Neural progenitor cell (in vitro differentiated cells): ENCODE measurements around the gene GLT6D1. TPM values are rescaled to one million over a fixed set of nuclear protein-coding genes. Genes with fewer than 3 reads are reported as not detected.

Experiments
- DNase-seq: peaks from one replicate; pipeline ENCODE4 v3.0.0-alpha.2; 2016; ENCODE audit warnings: low spot score
- H2AFZ ChIP-seq: fragments of 200-600 bp; sonication (generic); replicated peaks from 2 replicates; pipeline ENCODE4 v1.6.1; 2016; ENCODE audit warnings: antibody characterized with exemption
- H3F3A ChIP-seq: fragments of 200-600 bp; sonication (generic); 2 replicates; pipeline ENCODE4 v1.6.1; 2016; ENCODE audit warnings: antibody characterized with exemption, low read depth
- H3K27ac ChIP-seq: fragments of 200-600 bp; sonication (generic); 2 replicates; pipeline ENCODE4 v1.5.1; 2016; ENCODE audit warnings: mild to moderate bottlenecking
- H3K27me3 ChIP-seq: fragments of 200-600 bp; sonication (generic); 2 replicates; pipeline ENCODE4 v1.6.1; 2016; ENCODE audit warnings: mild to moderate bottlenecking, moderate library complexity
- H3K36me3 ChIP-seq: fragments of 200-600 bp; sonication (generic); 2 replicates; pipeline ENCODE4 v1.5.1; 2016
- H3K4me1 ChIP-seq: fragments of 200-600 bp; sonication (generic); 2 replicates; pipeline ENCODE4 v1.6.1; 2016; ENCODE audit warnings: mixed run types
- H3K4me2 ChIP-seq: fragments of 200-600 bp; sonication (generic); 2 replicates; pipeline ENCODE4 v1.6.1; 2016
- H3K4me3 ChIP-seq: fragments of 200-600 bp; sonication (generic); 2 replicates; pipeline ENCODE4 v1.5.1; 2016
- H3K79me2 ChIP-seq: fragments of 200-600 bp; sonication (generic); 2 replicates; pipeline ENCODE4 v1.6.1; 2016; ENCODE audit warnings: low read depth
- H3K9ac ChIP-seq: fragments of 200-600 bp; sonication (generic); 2 replicates; pipeline ENCODE4 v1.6.1; 2016
- H3K9me3 ChIP-seq: fragments of 200-600 bp; sonication (generic); 2 replicates; pipeline ENCODE4 v1.5.1; 2016; ENCODE audit warnings: low read depth
- H4K20me1 ChIP-seq: fragments of 200-600 bp; sonication (generic); 2 replicates; pipeline ENCODE4 v1.6.1; 2016; ENCODE audit warnings: low read depth
- H3K27ac Mint-ChIP-seq: 3 replicates; pipeline ENCODE4 v1.8.0; 2021; ENCODE audit warnings: mixed read lengths
- H3K27me3 Mint-ChIP-seq: 2 replicates; pipeline ENCODE4 v1.8.0; 2022; ENCODE audit warnings: low read depth, mild to moderate bottlenecking, inconsistent platforms, moderate library complexity, mixed read lengths; ENCODE audit not compliant: insufficient read depth
- H3K36me3 Mint-ChIP-seq: 3 replicates; pipeline ENCODE4 v1.8.0; 2021; ENCODE audit warnings: mixed read lengths
- H3K4me1 Mint-ChIP-seq: 3 replicates; pipeline ENCODE4 v1.8.0; 2021; ENCODE audit warnings: mixed read lengths
- H3K4me3 Mint-ChIP-seq: 3 replicates; pipeline ENCODE4 v1.8.0; 2021; ENCODE audit warnings: mild to moderate bottlenecking, moderate library complexity, mixed read lengths
- H3K9me3 Mint-ChIP-seq: 3 replicates; pipeline ENCODE4 v1.8.0; 2020; ENCODE audit warnings: mixed read lengths
- EZH2 ChIP-seq: fragments of 200-600 bp; sonication (generic); IDR thresholded peaks from 2 replicates; pipeline ENCODE4 v1.6.1; 2017; ENCODE audit warnings: antibody characterized with exemption, mild to moderate bottlenecking, moderate library complexity
- EZH2phosphoT487 ChIP-seq: fragments of 200-600 bp; sonication (generic); IDR thresholded peaks from 2 replicates; pipeline ENCODE4 v1.6.1; 2017; ENCODE audit warnings: antibody characterized with exemption
- total RNA-seq: library from RNA; depleted of rRNA; stranded (reverse); fragments of >200 nt; gene quantifications from 2 replicates; pipeline ENCODE4 v1.2.3, GENCODE V29; 2015; ENCODE audit warnings: low replicate concordance
- TF ChIP-seq, protein P1 (sequence below): fragments of 200-600 bp; sonication (generic); IDR thresholded peaks from 2 replicates; pipeline ENCODE4 v1.5.1; 2017; ENCODE audit warnings: antibody characterized with exemption, mild to moderate bottlenecking

Gene GLT6D1
- total RNA-seq, 1 donor from 2014 or later: 0.80 TPM

- H3K4me2 ChIP-seq: no peak overlapping the region
- TF ChIP-seq EZH2phosphoT487 (no peak), EZH2 (no peak)
- TF ChIP-seq, protein P1, sequence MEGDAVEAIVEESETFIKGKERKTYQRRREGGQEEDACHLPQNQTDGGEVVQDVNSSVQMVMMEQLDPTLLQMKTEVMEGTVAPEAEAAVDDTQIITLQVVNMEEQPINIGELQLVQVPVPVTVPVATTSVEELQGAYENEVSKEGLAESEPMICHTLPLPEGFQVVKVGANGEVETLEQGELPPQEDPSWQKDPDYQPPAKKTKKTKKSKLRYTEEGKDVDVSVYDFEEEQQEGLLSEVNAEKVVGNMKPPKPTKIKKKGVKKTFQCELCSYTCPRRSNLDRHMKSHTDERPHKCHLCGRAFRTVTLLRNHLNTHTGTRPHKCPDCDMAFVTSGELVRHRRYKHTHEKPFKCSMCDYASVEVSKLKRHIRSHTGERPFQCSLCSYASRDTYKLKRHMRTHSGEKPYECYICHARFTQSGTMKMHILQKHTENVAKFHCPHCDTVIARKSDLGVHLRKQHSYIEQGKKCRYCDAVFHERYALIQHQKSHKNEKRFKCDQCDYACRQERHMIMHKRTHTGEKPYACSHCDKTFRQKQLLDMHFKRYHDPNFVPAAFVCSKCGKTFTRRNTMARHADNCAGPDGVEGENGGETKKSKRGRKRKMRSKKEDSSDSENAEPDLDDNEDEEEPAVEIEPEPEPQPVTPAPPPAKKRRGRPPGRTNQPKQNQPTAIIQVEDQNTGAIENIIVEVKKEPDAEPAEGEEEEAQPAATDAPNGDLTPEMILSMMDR: no peak
- Mint-ChIP-seq H3K27me3 (peaks cover 6% of the 10 kb centered on the region), H3K9me3 (peaks cover 11% of the 10 kb centered on the region), H3K27ac (no peak overlapping the region), H3K4me1 (peaks cover 4% of the 10 kb centered on the region), H3K4me3 (no peak overlapping the region), H3K36me3 (no peaks in the 10 kb centered on the region)
- no peak overlapping the region for H3K27ac ChIP-seq
- no peaks in the 10 kb centered on the region for H3K36me3 ChIP-seq
- H3K79me2 ChIP-seq: no peaks in the 10 kb centered on the region
- H3K4me1 ChIP-seq: no peaks in the 10 kb centered on the region
- no peak overlapping the region for H3K4me3 ChIP-seq
- no peaks in the 10 kb centered on the region for H3K9me3 ChIP-seq
- DNase-seq: no peak
- peaks cover 14% of the 10 kb centered on the region for H3K27me3 ChIP-seq
- no peak overlapping the region for H2AFZ ChIP-seq
- H3F3A ChIP-seq: peaks cover 10% of the 10 kb centered on the region
- H4K20me1 ChIP-seq: no peaks in the 10 kb centered on the region
- H3K9ac ChIP-seq: no peak overlapping the region
Measured at GRCh38 chr9:135600296-135600817, 39.0 kb downstream of the GLT6D1 start.

DNA sequence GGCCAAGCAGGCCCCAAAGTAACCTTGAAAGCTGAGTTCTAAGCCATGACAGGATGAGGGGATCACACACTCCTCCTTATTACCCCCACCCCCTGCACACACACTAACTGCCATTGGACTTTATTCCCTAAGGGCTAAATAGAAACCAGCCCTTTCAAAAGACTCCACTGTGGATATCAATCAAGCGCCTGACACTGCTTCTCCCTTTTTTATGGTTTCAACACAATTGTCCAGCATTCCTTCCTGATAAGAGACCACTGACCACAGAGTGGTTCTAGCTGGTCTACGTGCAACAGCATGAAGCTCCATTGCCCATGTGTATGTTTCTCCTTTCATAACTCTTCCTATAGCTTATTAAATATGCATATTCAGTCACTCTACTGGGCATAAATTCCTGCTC lies 43.1 kb downstream of the GLT6D1 start:
- no peaks in the 10 kb centered on the region for H3K36me3 Mint-ChIP-seq
- Histone ChIP-seq H3K36me3 (no peaks in the 10 kb centered on the region), H4K20me1 (no peaks in the 10 kb centered on the region), H2AFZ (no peak overlapping the region), H3K4me3 (no peak overlapping the region), H3K27ac (no peak overlapping the region), H3K9me3 (no peaks in the 10 kb centered on the region), H3K9ac (no peak overlapping the region), H3K27me3 (peaks cover 14% of the 10 kb centered on the region), H3K4me2 (no peak overlapping the region), H3K79me2 (no peaks in the 10 kb centered on the region), H3F3A (no peaks in the 10 kb centered on the region), H3K4me1 (no peaks in the 10 kb centered on the region)
- peaks cover 4% of the 10 kb centered on the region for H3K4me1 Mint-ChIP-seq
- DNase-seq: no peak
- peaks cover 6% of the 10 kb centered on the region for H3K27me3 Mint-ChIP-seq
- TF ChIP-seq, protein P1: no peak
- TF ChIP-seq EZH2 (no peak), EZH2phosphoT487 (no peak)
- peaks cover 11% of the 10 kb centered on the region for H3K9me3 Mint-ChIP-seq
- no peak overlapping the region for H3K4me3 Mint-ChIP-seq
- no peak overlapping the region for H3K27ac Mint-ChIP-seq

DNA sequence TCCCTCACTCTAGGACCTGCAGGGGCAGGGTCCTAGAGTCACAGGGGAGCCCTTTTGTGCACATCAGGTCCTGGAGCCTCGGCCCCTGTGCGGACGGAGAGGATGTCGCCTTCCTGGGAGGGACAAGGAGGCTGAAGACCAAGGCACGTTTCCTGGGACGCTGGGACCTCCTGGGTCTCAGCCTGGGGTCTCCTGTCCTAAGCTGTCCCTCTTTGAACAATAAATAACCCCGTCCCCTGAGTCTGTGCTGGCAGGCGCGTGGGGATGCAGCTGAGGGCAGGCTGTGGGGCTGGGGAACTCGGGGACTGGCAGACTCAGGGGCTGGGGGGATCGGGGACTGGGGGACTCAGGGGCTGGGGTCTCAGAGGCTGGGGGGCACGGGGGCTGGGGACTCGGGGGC lies 46.7 kb downstream of the GLT6D1 start:
- no peaks in the 10 kb centered on the region for H3F3A ChIP-seq
- Mint-ChIP-seq H3K27ac (no peak overlapping the region), H3K9me3 (peaks cover 11% of the 10 kb centered on the region), H3K27me3 (peaks cover 3% of the 10 kb centered on the region), H3K4me3 (no peak overlapping the region), H3K36me3 (no peaks in the 10 kb centered on the region), H3K4me1 (no peaks in the 10 kb centered on the region)
- H3K27me3 ChIP-seq: no peaks in the 10 kb centered on the region
- H3K36me3 ChIP-seq: no peaks in the 10 kb centered on the region
- H3K4me3 ChIP-seq: no peak overlapping the region
- no peaks in the 10 kb centered on the region for H3K9me3 ChIP-seq
- no peak overlapping the region for H3K4me2 ChIP-seq
- no peak overlapping the region for H3K9ac ChIP-seq
- H3K4me1 ChIP-seq: no peaks in the 10 kb centered on the region
- H4K20me1 ChIP-seq: no peaks in the 10 kb centered on the region
- H3K27ac ChIP-seq: no peak overlapping the region
- DNase-seq: no peak
- H3K79me2 ChIP-seq: no peaks in the 10 kb centered on the region
- no peak for TF ChIP-seq EZH2phosphoT487
- TF ChIP-seq, protein P1: no peak
- no peak for TF ChIP-seq EZH2
- no peak overlapping the region for H2AFZ ChIP-seq
